HepG2 (cell line): ENCODE results near the gene MYO3B. TPM values are rescaled to one million over a fixed set of nuclear protein-coding genes. Genes with fewer than 3 reads are reported as not detected.

Source experiments
- ATAC-seq: fragments of 200-7000 bp; cut with Tn5 transposase; 3 replicates; pipeline ENCODE4 v1.9.1; 2020; ENCODE audit warnings: mild to moderate bottlenecking, moderate library complexity
- BruUV-seq: library from RNA; stranded (reverse); fragments of 400-500 nt; replicated peaks from 2 replicates; lab custom pipeline; 2021; lab: Mats Ljungman, UMichigan
- CTCF ChIA-PET: fragments of 300-600 bp; formaldehyde crosslinking; extraction: SDS; loops from one replicate; lab custom pipeline; 2021; ENCODE audit warnings: low total read pairs, inconsistent platforms, low intra/inter-chr PET ratio; lab: Yijun Ruan, JAX
- POLR2A ChIA-PET: fragments of 350-600 bp; sonication (Branson Sonifier 250); formaldehyde crosslinking; loops from one replicate; lab custom pipeline; 2020; ENCODE audit warnings: antibody characterized with exemption, inconsistent platforms; lab: Yijun Ruan, JAX
- DNase-seq: peaks from one replicate; pipeline ENCODE4 v3.0.0-alpha.2; 2015; ENCODE audit warnings: low spot score
- FAIRE-seq: peaks from 3 replicates; lab custom pipeline; 2011; peaks lifted over from hg19 to GRCh38; lab: Jason Lieb, UNC
- H2AFZ ChIP-seq: one replicate; pipeline ENCODE4 v1.6.1; 2011; ENCODE audit warnings: low read length, inconsistent platforms
- H3K27ac ChIP-seq: fragments of 300-600 bp; 3 replicates; pipeline ENCODE4 v1.8.0; 2011; ENCODE audit warnings: mixed run types, mild to moderate bottlenecking, mixed read lengths, low read length, inconsistent platforms; ENCODE audit not compliant: insufficient read depth; ENCODE audit errors: extremely low read length
- H3K27me3 ChIP-seq, 2 experiments: fragments of 200-600 bp in 1 of 2; 2 replicates in 1 of 2; 3 replicates in 1 of 2; pipeline versions ENCODE4 v1.6.0 to v1.8.0; 2011; ENCODE audit warnings: low read length in 2 of 2, mild to moderate bottlenecking in 2 of 2, moderate library complexity in 2 of 2, inconsistent platforms in 1 of 2; ENCODE audit not compliant: insufficient read depth in 2 of 2, control insufficient read depth in 1 of 2
- H3K36me3 ChIP-seq, 2 experiments: fragments of 200-600 bp in 1 of 2; replicated peaks in 1 of 2; 2 replicates in 1 of 2; 3 replicates in 1 of 2; pipeline versions ENCODE4 v1.5.1 to v1.8.0; 2011; ENCODE audit warnings: low read length in 2 of 2, inconsistent platforms in 1 of 2; ENCODE audit not compliant: insufficient read depth in 2 of 2, control insufficient read depth in 1 of 2
- H3K4me1 ChIP-seq: 2 replicates; pipeline ENCODE4 v1.5.1; 2012; ENCODE audit warnings: low read length, inconsistent platforms; ENCODE audit not compliant: insufficient read depth
- H3K4me2 ChIP-seq: 2 replicates; pipeline ENCODE4 v1.6.0; 2011; ENCODE audit warnings: low read depth, low read length, inconsistent platforms
- H3K4me3 ChIP-seq, 3 experiments: fragments of 200-600 bp in 1 of 3; sonication (generic), shearing (Covaris generic) in 1 of 3; replicated peaks in 1 of 3; 2 replicates each; pipeline ENCODE4 v1.5.1; 2011 to 2016; ENCODE audit warnings: low read length in 3 of 3, inconsistent platforms in 2 of 3, low read depth in 2 of 3, mild to moderate bottlenecking in 2 of 3, control low read depth in 1 of 3, mixed read lengths in 1 of 3; ENCODE audit not compliant: insufficient read depth in 1 of 3
- H3K79me2 ChIP-seq: one replicate; pipeline ENCODE4 v1.6.1; 2011; ENCODE audit warnings: low read length, inconsistent platforms; ENCODE audit not compliant: insufficient read depth
- H3K9ac ChIP-seq: 2 replicates; pipeline ENCODE4 v1.6.0; 2011; ENCODE audit warnings: mild to moderate bottlenecking, low read depth, low read length, inconsistent platforms; ENCODE audit not compliant: insufficient read depth
- H3K9me3 ChIP-seq: 2 replicates; pipeline ENCODE4 v1.5.1; 2012; ENCODE audit warnings: mild to moderate bottlenecking, low read length
- H4K20me1 ChIP-seq: 2 replicates; pipeline ENCODE4 v1.6.0; 2011; ENCODE audit warnings: inconsistent platforms, mild to moderate bottlenecking, low read length, moderate library complexity; ENCODE audit not compliant: insufficient read depth
- CREM ChIP-seq, 2 experiments: sonication (generic) in 1 of 2; formaldehyde crosslinking in 1 of 2; IDR thresholded peaks; 2 replicates each; pipeline versions ENCODE4 v1.4.0 to v1.6.1; 2016 to 2020; ENCODE audit warnings: antibody characterized with exemption in 1 of 2, mild to moderate bottlenecking in 1 of 2, missing genetic modification reagents in 1 of 2
- KDM4B ChIP-seq: sonication (generic); formaldehyde crosslinking; IDR thresholded peaks from 2 replicates; pipeline ENCODE4 v1.4.0; 2020; ENCODE audit warnings: missing genetic modification reagents
- KMT2A ChIP-seq: sonication (generic); formaldehyde crosslinking; IDR thresholded peaks from 2 replicates; pipeline ENCODE4 v1.4.0; 2020; ENCODE audit warnings: missing genetic modification reagents
- MBNL3 ChIP-seq: fragments of 250-450 bp; sonication (Bioruptor Pico); conservative IDR thresholded peaks from 2 replicates; pipeline ENCODE4 v1.8.0; 2022; ENCODE audit warnings: mild to moderate bottlenecking, inconsistent platforms
- MED1 ChIP-seq: sonication (generic); formaldehyde crosslinking; IDR thresholded peaks from 2 replicates; pipeline ENCODE4 v1.4.0; 2020; ENCODE audit warnings: missing genetic modification reagents
- NCOA2 ChIP-seq: sonication (generic); formaldehyde crosslinking; IDR thresholded peaks from 2 replicates; pipeline ENCODE4 v1.8.0; 2022; ENCODE audit warnings: inconsistent platforms
- POGZ ChIP-seq: sonication (generic); formaldehyde crosslinking; IDR thresholded peaks from 2 replicates; pipeline ENCODE4 v1.4.0; 2020; ENCODE audit warnings: mild to moderate bottlenecking, missing genetic modification reagents
- SMYD3 ChIP-seq: sonication (generic); formaldehyde crosslinking; IDR thresholded peaks from 2 replicates; pipeline ENCODE4 v1.8.1; 2023; ENCODE audit warnings: mild to moderate bottlenecking, missing genetic modification reagents
- SOX13 ChIP-seq, 3 experiments: fragments of 450-650 bp in 1 of 3; sonication (generic) in 1 of 3; formaldehyde crosslinking in 1 of 3; IDR thresholded peaks in 2 of 3; conservative IDR thresholded peaks in 1 of 3; 2 replicates each; pipeline versions ENCODE4 v1.5.0 to v1.6.1; 2016 to 2020; ENCODE audit warnings: antibody characterized with exemption in 1 of 3, mild to moderate bottlenecking in 1 of 3, missing compliant biosample characterization in 1 of 3, missing genetic modification reagents in 1 of 3, moderate library complexity in 1 of 3
- SP140L ChIP-seq: sonication (generic); formaldehyde crosslinking; IDR thresholded peaks from 2 replicates; pipeline ENCODE4 v1.4.0; 2020; ENCODE audit warnings: missing genetic modification reagents, borderline replicate concordance
- TARDBP ChIP-seq: sonication (generic); formaldehyde crosslinking; IDR thresholded peaks from 2 replicates; pipeline ENCODE4 v1.8.0; 2022; ENCODE audit warnings: mild to moderate bottlenecking, missing genetic modification reagents
- TCF7 ChIP-seq: sonication (generic); IDR thresholded peaks from 2 replicates; pipeline ENCODE4 v1.6.1; 2016; ENCODE audit warnings: antibody characterized with exemption, low read depth
- ZGPAT ChIP-seq: IDR thresholded peaks from 2 replicates; pipeline ENCODE4 v1.6.1; 2016; ENCODE audit warnings: mild to moderate bottlenecking
- ZNF24 ChIP-seq: fragments of 450-650 bp; IDR thresholded peaks from 2 replicates; pipeline ENCODE4 v1.6.1; 2017; ENCODE audit warnings: antibody characterized with exemption, mild to moderate bottlenecking
- ZNF569 ChIP-seq: sonication (generic); formaldehyde crosslinking; IDR thresholded peaks from 2 replicates; pipeline ENCODE4 v1.5.0; 2020; ENCODE audit warnings: mild to moderate bottlenecking, missing genetic modification reagents, moderate library complexity, borderline replicate concordance
- ZNF740 ChIP-seq: sonication (generic); formaldehyde crosslinking; IDR thresholded peaks from 2 replicates; pipeline ENCODE4 v1.4.0; 2020; ENCODE audit warnings: missing genetic modification reagents
- WGBS: methylation state at CpG from one replicate; pipeline ENCODE4 v1.1.6; 2017; ENCODE audit warnings: low lambda C conversion rate; 5-methylcytosine and 5-hydroxymethylcytosine counted together
- in situ Hi-C: cut with HindIII; loops from 2 replicates; pipeline ENCODE4 v1.10.0; 2017; ENCODE audit warnings: low pct_unique_long_range_greater_than_20kb; ENCODE audit not compliant: extremely low pct_ligation_motif_present
- intact Hi-C: fragments of 100-400 bp; cut with micrococcal nuclease; formaldehyde crosslinking; loops from one replicate; pipeline ENCODE4 v1.10.0; 2022; ENCODE audit not compliant: unreplicated experiment
- polyA plus RNA-seq, 8 experiments: library from polyadenylated mRNA; depleted of rRNA in 3 of 8; stranded (reverse) in 7 of 8; unstranded in 1 of 8; fragments of >200 nt; fragmentation: Illumina TruSeq in 4 of 8; extraction: Trizol in 4 of 8; gene quantifications; 2 replicates each; pipeline versions ENCODE4 v1.2.1 to v1.2.3, GENCODE V29; 2011 to 2016; ENCODE audit warnings: low read depth in 4 of 8, missing spikeins in 1 of 8, mixed read lengths in 1 of 8; ENCODE audit not compliant: insufficient read depth in 1 of 8
- total RNA-seq, 5 experiments: library from RNA; depleted of rRNA; stranded (reverse); fragments of >200 nt; fragmentation: Illumina TruSeq; extraction: Trizol; gene quantifications; 2 replicates each; pipeline ENCODE4 v1.2.3, GENCODE V29; 2016; ENCODE audit warnings: low read depth in 1 of 5

Gene MYO3B
- total and polyA plus RNA-seq, 2 of the 13 experiments (the other 11 are each of a cell fraction or from before 2014, with no cell fraction given), result 0.01 TPM; not detected in 1

GRCh38 chr2:170436077-170436943, 258.4 kb downstream of the MYO3B start:
- H4K20me1 ChIP-seq, result no peaks in the 10 kb centered on the region
- intact Hi-C loops, result no loop called here
- in situ Hi-C loops, result no loop called here
- ATAC-seq, result peak; percentile 37; the same call in 2 of the 3 replicates
- peaks cover 31% of the 10 kb centered on the region for H3K4me1 ChIP-seq
- H3K27me3 ChIP-seq, result no peaks in the 10 kb centered on the region
- H3K9me3 ChIP-seq, result no peaks in the 10 kb centered on the region
- H3K9ac ChIP-seq, result peak overlapping the region; percentile 13; the same call in 1 of the 2 replicates
- FAIRE-seq, result no peak
- H3K79me2 ChIP-seq, result no peaks in the 10 kb centered on the region
- POLR2A ChIA-PET, result no interaction called here
- H3K4me2 ChIP-seq, result peak overlapping the region; percentile 68
- CTCF ChIA-PET, result no interaction called here
- H3K36me3 ChIP-seq, result no peaks in the 10 kb centered on the region
- peak overlapping the region; percentile 89 for H2AFZ ChIP-seq
- DNase-seq, result no peak
- H3K27ac ChIP-seq, result no peak overlapping the region
- 47% methylated on average over 5 of the region's 5 CpGs for WGBS
- no peak for TF ChIP-seq ZNF24
- TF ChIP-seq TARDBP (CRISPR knock-in tag), result 0 out of 2 replicates have a peak, but pooled peaks have one; percentile 31
- no peak for TF ChIP-seq ZNF740
- TF ChIP-seq MBNL3 (CRISPR knock-in tag), result no peak
- TF ChIP-seq SMYD3 (CRISPR knock-in tag), result peak; percentile 42; the same call in 1 of the 2 replicates
- no peak for TF ChIP-seq KMT2A
- no peak for TF ChIP-seq POGZ
- BruUV-seq, result no TSS peak
- H3K4me3 ChIP-seq, result peak overlapping the region; percentile 4 to 30 (median 5); a peak in 1 of 6 replicates

GRCh38 chr2:170446078-170446477, 268.1 kb downstream of the MYO3B start:
- no peak overlapping the region for H3K4me2 ChIP-seq
- intact Hi-C loops, result no loop called here
- TF ChIP-seq NCOA2 (CRISPR knock-in tag), result peak; percentile 42; the same call in 1 of the 2 replicates
- TF ChIP-seq KDM4B, result no peak
- TF ChIP-seq SOX13 (IDR thresholded peaks at IDR 0.05), result no peak
- peak in 1 of 2 experiments; percentile 62; a peak in 2 of 4 replicates for TF ChIP-seq SOX13 (CRISPR knock-in tag; conservative IDR thresholded peaks at IDR 0.05 in 1 of 2, IDR thresholded peaks at IDR 0.05 in 1 of 2)
- no peak for TF ChIP-seq ZNF569 (CRISPR knock-in tag)
- TF ChIP-seq TCF7, result peak; percentile 24; the same call in 1 of the 2 replicates
- TF ChIP-seq SP140L (CRISPR knock-in tag), result no peak
- peak; percentile 46; the same call in 1 of the 2 replicates for TF ChIP-seq CREM (IDR thresholded peaks at IDR 0.05)
- no peak for TF ChIP-seq CREM (CRISPR knock-in tag; IDR thresholded peaks at IDR 0.05)
- TF ChIP-seq MED1 (CRISPR knock-in tag), result peak; percentile 40
- peak; percentile 31; the same call in 1 of the 2 replicates for TF ChIP-seq ZGPAT (CRISPR knock-in tag)

More at GRCh38 chr2:170446078-170446477, 268.1 kb downstream of the MYO3B start:
- no peaks in the 10 kb centered on the region for H3K27me3 ChIP-seq
- no peak overlapping the region for H3K27ac ChIP-seq
- H2AFZ ChIP-seq, result peak overlapping the region; percentile 29
- ATAC-seq (peak; percentile 51; the same call in 2 of the 3 replicates), FAIRE-seq (peak; percentile 66), DNase-seq (peak; percentile 81)
- no peaks in the 10 kb centered on the region for H4K20me1 ChIP-seq
- no peaks in the 10 kb centered on the region for H3K79me2 ChIP-seq
- H3K36me3 ChIP-seq, result no peaks in the 10 kb centered on the region
- POLR2A ChIA-PET, result interaction anchor here (2.0 kb wide), 1 partner anchor 10 kb away, joined by 13 read pairs; no protein-coding TSS in a partner anchor
- no peak overlapping the region for H3K9ac ChIP-seq
- 41% methylated on average over 3 of the region's 3 CpGs for WGBS
- in situ Hi-C loops, result no loop called here
- no TSS peak for BruUV-seq
- CTCF ChIA-PET, result no interaction called here
- peaks cover 10% of the 10 kb centered on the region for H3K9me3 ChIP-seq
- peaks cover 28% of the 10 kb centered on the region for H3K4me1 ChIP-seq
- H3K4me3 ChIP-seq, result no peak overlapping the region
